ENCODE data around the gene DGKB.

Gene DGKB

DNA sequence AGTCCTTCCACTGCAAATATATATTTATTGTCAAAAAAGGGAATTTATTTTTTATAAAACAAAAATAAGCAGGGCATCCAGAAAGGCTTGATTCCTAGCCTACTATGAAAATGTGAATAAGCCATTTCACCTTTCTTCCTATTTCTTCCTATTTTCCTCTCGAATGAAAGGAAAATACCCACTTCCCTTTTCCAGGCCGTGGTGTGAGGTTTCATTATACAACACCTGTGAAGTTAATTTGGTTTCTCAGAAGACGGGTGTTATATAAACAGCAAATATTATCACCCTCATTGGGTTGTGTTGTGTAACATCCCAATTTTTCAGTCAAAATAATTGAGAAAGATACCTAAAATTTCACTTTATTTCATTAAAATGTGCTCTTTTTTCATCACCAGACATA is 214.3 kb downstream of the DGKB start:
- DNase-seq (ENCODE audit: low spot score): no peak

DNA sequence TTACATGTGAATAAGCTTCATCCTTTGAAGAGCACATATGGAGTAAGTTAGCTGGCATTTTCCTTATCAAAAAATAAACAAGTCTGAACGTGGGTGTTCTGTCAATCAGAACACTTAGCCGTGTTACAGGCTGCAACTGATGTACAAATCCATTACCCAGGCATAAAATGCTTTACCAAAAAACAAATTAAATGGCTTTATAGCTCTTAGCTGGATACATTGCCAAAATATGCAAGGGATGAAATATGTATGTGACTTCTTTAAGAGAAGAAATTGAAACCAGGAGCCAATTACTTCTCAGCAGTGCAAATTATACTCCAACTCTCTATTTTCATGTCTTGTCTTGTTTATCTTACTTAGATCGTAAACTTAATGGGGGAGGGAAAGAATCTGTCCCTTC is 214.8 kb downstream of the DGKB start:
- peak; percentile 35 for DNase-seq (ENCODE audit: low spot score)

DNA sequence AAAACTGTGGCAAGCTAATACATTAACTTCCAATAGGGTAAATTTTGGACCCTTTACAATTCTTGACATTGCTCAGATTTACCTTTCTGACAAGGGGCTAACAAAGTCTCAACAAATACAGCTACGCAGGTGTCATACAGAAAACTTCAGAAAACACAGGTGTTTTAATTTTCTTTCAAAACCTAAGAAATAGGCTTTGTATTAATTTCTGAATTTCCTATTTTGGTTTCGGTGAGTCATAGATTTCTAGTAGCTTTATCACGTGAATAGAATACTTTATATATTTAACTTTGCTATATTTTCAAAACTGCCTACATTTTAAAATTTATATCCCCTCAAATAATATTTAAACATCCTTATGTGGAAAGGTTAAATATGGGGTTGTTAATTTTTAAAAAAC is 215.3 kb downstream of the DGKB start:
- no peak for DNase-seq (ENCODE audit: low spot score)

DNA sequence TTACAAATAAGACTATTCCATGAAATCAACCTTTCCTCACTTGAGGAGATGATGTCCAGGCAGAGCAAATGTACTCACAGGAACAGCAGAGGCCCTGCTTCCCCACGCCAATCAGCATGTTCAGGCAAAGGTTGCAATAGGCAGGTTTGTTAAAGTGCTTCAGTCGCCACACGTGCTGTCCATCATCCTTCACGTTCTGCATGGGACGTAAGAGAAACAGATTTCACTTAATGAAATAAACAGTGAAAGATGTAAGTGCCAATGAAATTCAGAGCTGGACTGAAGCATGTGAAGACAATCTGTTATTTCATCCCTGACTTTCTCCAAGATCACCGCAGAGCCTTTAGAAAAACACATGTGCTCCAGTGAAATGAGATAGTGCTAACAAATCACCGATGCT is 217.4 kb downstream of the DGKB start:
- no peak for DNase-seq (ENCODE audit: low spot score)

DNA sequence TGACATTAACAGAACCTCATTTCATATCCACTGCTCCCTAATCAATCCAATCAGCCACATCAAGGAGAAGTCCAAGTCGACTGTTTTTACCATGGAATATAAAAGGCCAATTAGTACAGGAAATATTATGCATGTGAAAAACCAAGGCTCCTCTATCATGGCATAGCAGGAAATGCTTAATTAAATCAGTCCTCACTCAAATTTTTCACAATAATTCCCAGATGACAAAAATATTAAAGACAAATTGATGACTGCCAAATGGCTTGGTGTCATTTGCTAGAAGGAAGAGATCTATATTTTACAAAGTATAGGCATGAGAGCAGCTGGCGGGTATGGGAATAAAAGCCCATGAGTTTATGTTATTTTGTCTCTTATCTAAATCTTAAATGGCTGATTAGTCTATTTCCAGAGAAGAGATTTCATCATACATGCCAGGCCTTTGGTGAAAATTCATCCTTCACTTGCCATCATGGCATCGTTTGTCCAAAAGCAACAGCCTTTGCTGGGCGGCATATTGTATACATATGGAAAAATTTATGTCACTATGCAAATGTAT is 219.6 kb downstream of the DGKB start:
- no peak for DNase-seq (ENCODE audit: low spot score)

DNA sequence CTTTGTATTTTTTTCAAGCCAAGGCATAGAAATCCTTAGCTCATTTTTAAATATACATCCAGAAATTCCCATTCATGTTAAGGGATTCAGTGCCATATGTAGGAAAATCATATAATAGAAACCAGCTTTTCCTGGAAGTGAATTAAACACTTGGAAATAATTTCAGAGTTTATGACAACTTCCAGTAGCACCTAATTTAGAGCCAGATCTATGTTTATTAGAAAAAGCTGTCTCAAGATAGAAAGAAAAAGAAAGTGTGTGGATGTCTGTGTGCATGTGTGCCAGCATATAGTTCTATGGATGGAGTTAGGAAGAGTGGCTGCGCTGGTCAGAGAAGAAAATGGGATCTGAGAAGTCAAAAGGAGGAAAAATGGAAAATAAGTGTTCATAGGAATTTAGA is 225.7 kb downstream of the DGKB start:
- no peak for DNase-seq (ENCODE audit: low spot score)

DNA sequence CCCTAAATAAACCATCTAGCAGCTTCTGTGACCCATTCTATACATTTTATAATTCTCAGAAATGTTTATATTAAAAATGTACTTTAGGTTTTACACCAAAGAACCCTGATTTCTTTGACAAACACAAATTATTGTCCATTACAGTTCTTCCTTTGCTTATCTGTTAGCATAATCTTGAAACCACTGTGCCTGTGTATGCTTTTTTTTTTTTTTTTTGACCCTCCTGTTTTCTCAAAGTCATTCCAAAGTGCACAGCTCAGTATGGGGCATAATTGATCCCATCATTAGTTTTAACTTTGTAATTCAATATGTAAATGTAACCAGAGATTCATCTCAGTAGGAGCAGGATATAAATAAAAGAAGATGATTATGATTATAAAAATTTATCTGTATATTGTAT is 229.3 kb downstream of the DGKB start:
- DNase-seq (ENCODE audit: low spot score): no peak

DNA sequence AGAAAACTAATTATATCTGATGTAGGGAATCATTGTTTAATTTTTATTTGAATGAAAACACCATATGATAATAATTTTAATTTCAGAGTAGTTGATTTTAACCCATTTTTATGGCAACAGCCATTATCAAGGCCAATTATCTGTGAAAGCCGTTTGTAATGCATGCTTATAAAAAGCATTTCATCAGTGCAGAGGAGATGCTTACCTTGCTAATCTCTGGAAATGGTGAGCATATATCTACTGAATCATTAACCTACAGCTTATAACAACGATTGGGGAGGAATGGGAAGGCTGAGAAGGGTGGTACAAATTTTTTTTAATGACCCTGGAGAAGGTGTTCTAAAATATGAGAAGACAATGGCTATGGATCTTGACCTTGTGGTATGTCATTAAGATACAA is 235.6 kb downstream of the DGKB start:
- no peak for DNase-seq (ENCODE audit: low spot score)

DNA sequence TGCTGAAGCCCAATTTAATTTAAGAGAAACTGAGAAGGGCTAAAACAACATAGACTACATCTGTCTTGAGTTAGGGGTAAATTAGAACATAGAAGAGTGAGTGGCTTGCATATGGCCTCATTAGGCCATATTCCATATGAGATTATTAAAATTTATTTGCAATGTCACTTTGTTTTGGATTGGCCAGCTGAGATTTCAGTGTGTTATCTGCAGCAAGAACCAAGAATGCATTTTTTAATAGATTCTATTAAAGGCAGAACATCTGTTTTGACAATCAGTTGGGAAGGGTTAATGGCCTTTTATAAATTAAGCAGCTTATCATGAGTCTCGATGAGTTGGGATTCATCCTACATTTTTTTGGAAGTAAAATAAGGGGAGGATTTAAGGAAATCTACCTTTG is 236.2 kb downstream of the DGKB start:
- no peak for DNase-seq (ENCODE audit: low spot score)

DNA sequence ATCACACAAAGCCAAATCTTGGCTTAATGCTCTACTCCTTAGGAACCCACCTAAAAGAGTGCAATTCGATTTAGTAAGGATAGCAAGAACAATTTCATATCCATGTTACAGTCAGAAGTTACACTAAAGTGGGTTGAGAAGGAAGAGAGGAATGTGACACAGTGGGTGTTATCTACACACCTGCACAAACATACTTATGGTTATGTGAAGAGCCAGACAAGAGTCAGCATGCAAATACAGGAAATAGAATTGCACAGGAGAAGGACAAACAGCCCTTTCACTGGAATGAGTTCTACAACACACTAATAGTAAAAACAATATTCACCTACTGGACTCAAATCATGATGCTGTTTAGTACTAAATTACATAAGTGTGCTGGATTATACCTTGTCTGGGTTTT is 262.8 kb downstream of the DGKB start:
- DNase-seq (ENCODE audit: low spot score): no peak

DNA sequence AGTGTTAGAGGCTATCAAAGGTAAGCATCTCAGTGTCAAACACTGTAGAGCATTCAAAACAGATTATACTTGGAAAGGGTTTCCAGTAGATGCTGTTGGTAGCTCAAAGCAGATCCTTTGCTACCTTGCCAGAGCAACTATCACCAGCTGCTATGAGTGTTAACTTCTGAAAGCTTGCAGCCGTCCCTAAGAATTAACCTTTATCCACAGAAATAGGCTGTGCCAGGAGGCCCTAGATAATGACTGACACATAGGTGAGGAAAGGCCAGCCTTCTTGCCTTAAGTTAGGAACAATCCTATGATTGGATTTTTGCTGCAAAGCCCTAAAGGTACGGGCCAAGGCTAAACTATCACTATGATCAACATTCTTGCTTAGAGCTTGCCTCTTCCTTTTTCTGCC is 263.2 kb downstream of the DGKB start:
- no peak for DNase-seq (ENCODE audit: low spot score)

DNA sequence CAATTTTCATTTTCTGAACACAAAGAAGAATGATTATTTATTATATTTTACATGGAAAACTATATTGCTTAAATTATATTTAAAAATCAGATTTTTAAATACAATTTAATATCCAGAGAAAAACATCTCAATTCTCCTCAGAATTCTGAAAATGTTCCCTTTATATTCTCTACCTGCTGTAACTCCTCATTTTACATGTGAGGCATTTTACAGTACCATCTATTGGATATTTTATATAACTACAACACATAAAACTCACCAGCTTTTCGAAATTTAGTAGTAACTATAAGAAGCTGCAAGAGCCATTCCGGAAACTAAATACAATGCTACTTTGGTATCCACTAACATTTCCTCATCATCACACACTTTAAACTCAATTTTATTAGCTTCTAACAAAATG is 264.6 kb downstream of the DGKB start:
- no peak for DNase-seq (ENCODE audit: low spot score)

DNA sequence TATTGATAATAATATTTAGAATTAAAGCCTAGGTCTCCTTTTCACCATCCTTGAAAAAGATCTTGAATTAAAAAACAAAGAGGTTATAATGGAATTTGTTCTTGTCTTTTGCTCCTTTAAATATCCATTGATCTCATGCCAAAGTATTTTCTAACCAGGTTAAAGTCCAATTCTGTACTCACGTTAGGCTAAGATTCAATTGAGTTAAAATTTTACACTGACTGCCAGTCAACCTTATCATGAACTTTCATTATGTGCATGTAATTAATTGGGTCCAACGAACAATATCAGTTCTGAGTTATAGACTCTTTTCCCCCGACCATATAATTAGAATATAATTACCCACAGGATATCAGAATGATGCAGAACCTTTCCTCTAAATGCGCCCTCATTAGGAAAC is 266.6 kb downstream of the DGKB start:
- no peak for DNase-seq (ENCODE audit: low spot score)

DNA sequence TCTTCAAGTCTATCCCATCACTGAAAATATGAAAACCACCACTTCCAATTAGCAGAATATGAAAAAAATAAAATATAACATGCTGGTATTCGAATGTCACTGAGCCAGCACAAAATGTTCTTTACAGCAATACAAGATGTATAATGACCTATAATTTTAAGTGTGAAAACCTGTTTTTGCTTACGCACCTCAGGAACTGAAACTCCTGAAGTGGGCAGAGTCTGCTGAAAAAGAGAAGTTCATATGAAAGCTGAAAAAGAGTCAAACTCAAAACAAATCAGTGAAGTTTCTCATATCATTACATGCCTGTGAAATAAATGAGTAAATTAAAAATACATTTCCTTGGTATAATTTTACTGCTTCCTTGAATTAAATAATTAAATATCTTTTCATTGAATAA is 272.5 kb downstream of the DGKB start:
- no peak for DNase-seq (ENCODE audit: low spot score)

DNA sequence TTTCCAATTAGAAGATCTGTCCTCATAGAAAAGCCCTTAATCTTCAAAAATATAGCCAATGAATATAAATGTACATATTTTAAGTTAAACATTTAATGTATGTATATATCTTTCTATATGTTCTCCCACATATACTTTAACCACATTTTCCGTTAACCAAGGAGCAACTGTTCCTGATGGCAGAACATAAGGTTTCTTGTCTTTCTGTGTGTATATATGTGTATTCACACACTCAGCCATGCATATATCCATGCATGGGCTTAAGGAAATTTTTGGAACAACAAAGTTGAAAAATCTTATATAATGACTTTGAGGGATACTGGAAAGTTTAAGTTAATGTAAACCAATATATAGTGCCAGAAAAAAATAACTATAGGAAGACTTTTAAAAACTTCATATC is 274.0 kb downstream of the DGKB start:
- DNase-seq (ENCODE audit: low spot score): no peak

DNA sequence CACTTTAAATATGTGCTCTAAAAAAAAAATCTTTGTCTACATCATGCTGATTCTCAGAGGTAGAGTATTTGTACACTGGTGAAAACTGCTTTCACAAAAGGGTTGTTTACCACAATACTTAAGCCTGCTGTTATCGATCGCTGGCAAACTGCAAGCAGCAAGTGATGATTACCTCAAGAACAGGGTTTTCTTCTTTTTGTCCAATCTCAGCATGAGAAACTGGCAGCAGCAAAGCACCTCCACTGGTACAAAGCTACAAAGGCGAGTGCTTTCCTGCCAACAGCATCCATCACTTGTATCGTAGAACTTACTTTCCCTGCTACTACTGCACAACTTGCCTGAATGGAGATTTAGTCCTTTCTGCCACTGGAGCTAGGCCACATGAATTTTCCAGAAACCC is 276.5 kb downstream of the DGKB start:
- DNase-seq (ENCODE audit: low spot score): no peak

DNA sequence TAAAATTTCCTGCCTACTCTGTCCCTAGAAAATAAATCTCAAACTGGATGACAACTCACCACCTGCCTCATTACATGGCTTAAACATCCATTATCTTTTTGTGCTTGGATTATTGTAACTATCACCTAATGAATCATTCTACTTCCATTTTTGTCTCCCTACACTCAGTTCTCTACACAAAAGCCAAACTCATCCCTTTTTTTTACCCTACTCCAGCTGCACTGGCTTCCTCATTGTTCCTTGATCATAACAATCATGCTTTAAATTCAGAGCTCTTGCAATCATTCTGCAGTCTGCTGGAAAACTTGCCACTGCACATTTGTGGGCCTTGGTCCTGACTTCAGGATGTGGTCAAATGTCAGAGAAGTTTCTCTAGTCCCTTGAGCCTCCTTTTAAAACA is 280.0 kb downstream of the DGKB start:
- no peak for DNase-seq (ENCODE audit: low spot score)

DNA sequence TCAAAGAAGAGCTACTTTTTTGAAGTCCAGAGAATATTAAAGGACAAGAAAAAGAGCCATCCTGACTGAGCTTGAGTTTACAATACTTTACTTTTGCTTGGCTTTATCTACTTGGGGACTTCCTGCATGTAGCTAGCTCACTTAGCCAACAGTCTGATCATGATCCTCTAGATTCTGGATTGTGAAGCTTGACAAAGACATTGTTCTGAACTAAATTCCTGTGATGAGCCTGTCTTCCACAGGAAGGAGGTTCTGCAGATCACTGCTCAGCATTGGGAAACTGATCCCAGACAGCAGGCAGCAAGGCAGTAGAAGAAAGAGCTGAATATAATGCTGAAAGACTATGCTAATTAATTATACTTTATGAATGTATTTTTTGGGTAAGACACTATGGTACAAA is 296.4 kb downstream of the DGKB start:
- DNase-seq (ENCODE audit: low spot score): no peak

DNA sequence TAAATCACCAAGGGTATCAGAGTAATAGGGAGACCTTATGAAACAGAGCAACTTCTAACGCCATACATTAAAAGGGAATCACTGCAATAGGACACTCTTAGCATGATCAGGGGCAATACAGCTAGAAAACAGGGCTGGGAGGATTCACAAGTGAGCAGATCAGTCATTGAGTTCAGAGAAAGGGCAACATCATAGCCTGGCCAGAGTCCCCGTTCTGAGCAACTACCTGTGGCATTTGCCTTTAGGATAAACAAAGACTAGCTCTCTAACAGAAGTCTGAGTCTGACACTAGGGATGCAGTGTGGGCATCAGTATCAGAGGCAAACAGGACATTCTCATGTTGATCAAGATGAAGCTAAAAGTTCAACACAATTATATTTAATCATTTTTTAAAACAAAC is 297.9 kb downstream of the DGKB start:
- no peak for DNase-seq (ENCODE audit: low spot score)

DNA sequence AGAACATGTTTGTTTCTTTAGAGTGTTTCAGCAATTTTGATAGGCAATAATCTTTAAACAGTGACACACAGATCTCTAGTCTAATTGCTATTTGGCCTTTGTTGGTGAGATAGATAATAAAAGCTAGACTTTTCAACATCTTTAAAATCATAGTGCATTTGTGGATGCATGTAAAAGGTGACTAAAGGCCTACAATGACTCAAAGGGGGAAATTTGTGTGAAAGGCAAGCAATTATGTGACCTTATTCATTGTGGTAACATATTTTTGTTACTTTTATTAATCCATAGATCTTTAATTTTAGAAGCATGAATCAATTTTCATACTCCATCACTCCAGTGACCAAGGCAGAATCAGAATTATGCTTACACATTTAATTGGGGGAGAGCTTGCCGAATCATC is 299.7 kb downstream of the DGKB start:
- DNase-seq (ENCODE audit: low spot score): no peak

DNA sequence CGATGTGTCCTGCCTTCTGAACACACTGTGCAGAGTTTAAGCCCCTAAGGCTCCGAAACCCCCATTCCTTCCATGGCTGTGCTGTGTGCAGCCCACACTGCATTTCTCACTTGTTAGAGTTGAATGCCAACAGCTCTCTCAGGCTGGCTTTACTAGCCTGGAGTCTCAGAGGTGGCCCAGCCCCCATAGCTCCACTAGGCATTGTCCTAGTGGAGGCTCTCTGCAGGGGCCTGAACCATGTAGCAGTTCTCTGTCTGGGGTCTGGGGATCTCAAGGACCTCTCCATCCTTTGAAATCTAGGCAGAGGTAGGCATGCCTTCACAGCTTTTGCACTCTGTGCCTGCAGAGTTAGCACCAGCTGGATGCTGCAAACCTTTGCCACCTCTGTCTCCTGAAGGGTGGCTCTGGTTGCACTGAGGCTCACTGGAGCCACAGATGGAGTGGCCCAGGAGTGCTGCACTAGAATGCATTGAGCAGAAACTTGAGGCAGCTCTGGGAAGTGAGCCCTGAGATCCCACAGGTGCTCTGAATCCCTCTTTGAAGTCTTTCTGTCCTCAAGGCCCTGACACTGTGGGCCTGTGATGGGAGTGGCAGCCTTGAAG is 301.7 kb downstream of the DGKB start:
- DNase-seq (ENCODE audit: low spot score): no peak

DNA sequence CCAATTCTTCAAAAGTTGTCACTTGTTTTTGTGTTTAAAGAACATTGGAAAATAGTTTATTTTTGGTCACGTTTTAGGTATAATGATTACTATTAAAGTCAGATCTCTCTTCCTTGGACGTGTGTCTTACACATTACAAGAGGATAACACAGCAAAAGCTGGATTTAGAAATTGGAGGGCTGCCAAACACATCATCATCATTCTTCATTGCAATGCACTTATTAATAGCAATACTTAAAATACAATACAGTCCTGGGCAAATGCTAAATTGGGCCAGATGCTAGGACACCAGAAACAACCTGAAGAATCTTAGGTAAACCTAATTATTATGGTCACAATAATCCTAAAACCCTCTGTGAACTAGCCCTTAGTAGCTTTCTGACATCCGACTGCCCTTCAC is 303.6 kb downstream of the DGKB start:
- no peak for DNase-seq (ENCODE audit: low spot score)

DNA sequence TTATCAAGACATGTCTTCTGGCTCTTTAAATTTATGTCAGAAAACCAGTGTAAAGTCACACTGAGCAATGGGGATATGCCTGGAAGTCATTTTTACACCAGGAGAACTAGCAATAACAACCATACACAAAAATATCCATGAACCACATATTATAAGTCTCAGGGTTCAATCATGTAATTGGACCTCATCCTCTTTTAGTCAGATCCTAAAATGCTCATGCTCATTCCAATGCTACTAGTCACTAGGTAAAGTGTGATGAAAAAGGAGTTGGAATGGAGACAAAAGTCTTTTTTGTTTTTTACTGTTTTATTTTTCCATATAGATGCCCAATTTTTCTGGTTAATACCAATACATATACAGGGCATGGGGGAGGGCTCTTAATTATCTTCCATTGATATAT is 306.1 kb downstream of the DGKB start:
- no peak for DNase-seq (ENCODE audit: low spot score)

DNA sequence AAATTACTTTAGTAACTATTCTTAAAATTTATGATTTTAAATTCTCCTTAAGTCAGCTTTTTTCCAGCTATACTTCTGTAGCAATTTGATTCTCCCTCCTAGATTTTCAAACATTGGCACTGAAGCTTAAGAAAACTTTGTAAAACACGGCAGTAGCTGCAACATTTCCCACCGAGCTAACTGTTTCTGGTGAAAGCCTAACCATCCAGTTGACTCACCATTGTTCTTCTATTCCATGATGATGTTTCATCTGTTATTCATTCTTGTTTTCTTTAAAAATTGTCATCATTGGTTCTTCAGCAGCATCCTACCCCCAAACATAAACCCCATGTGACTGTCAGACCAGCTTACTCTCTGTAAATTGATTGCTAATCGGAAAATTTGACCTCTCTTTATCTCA is 312.3 kb downstream of the DGKB start:
- DNase-seq (ENCODE audit: low spot score): no peak

DNA sequence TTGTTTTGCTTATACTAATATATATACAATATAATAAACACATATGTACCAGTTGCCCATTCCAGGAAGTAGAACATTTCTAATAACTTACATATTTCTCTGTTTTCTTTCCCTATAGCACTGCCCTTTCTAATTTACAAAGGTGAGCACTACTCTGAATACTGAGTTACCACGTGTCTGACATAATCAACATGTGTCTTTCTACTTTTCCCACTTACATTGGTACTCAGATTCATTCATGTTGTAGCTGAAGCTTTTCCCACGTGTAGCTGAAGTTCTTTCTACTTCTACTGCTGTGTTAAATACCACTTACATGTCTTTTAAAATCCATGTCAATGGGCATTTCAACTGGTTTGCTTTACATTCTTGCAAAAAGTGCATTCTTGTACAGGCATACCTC is 317.3 kb downstream of the DGKB start:
- DNase-seq (ENCODE audit: low spot score): no peak

Data from HuH-7.5 (cell line).